Coronary artery (tissue), 2 donors: ENCODE measurements around the gene ZNF500.

Source experiments
- DNase-seq: peaks from one replicate; pipeline ENCODE4 v3.0.0-alpha.2; 2017; ENCODE audit warnings: low spot score
- H3K27ac ChIP-seq, 2 donors: fragments of 200-600 bp; sonication (generic); one replicate each; pipeline ENCODE4 v1.5.1; 2016 to 2019
- H3K4me3 ChIP-seq: fragments of 200-600 bp; sonication (generic); 2 replicates; pipeline ENCODE4 v1.5.1; 2016; ENCODE audit warnings: mild to moderate bottlenecking, moderate library complexity
- TF ChIP-seq, protein P1 (sequence below): fragments of 200-600 bp; sonication (generic); IDR thresholded peaks from one replicate; pipeline ENCODE4 v1.5.1; 2019; ENCODE audit warnings: antibody characterized with exemption

ZNF500 gene

GRCh38 chr16:4780235-4780634 is 13.3 kb upstream of the ZNF500 start:
- no peak overlapping the region for H3K27ac ChIP-seq
- DNase-seq: no peak
- no peak overlapping the region for H3K4me3 ChIP-seq
- TF ChIP-seq, protein P1, sequence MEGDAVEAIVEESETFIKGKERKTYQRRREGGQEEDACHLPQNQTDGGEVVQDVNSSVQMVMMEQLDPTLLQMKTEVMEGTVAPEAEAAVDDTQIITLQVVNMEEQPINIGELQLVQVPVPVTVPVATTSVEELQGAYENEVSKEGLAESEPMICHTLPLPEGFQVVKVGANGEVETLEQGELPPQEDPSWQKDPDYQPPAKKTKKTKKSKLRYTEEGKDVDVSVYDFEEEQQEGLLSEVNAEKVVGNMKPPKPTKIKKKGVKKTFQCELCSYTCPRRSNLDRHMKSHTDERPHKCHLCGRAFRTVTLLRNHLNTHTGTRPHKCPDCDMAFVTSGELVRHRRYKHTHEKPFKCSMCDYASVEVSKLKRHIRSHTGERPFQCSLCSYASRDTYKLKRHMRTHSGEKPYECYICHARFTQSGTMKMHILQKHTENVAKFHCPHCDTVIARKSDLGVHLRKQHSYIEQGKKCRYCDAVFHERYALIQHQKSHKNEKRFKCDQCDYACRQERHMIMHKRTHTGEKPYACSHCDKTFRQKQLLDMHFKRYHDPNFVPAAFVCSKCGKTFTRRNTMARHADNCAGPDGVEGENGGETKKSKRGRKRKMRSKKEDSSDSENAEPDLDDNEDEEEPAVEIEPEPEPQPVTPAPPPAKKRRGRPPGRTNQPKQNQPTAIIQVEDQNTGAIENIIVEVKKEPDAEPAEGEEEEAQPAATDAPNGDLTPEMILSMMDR: no peak

- Histone ChIP-seq H3K27ac (no peak overlapping the region), H3K4me3 (no peak overlapping the region)
- no peak for DNase-seq
- TF ChIP-seq, protein P1: no peak
Measured at GRCh38 chr16:4778050-4778392, 11.1 kb upstream of the ZNF500 start.

DNA sequence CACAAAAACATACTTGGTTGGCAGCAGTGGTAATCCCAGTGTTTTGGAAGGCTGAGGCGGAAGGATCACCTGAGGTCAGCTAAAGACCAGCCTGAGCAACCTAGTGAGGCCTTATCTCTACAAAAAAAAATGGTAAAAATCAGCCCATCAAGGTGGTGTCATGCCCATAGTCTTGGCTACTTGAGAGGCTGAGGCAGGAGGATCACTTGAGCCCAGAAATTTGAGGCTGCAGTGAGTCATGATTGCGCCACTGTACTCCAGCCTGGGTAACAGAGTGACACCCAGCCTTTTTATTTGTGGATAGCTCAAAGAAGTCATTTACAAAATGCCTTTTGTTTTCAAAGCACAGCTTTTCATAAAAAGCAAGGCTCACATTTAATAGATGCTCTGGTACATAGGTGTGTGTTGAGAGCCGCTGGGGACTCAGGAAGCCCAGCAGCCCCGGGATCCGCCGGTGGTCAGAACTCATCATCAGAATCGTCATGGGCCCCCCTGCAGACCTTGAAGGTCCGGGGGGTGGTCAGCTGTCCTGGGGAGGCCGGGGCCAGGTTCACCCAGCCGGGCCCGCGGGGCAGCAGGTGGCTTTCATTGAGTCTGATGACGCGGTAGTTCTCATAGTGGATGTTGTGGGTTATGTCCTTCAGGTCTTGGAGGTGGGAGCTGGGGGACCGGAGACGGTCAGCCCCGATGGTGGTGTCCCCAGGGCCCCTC is 10.5 kb upstream of the ZNF500 start:
- TF ChIP-seq, protein P1: no peak

GRCh38 chr16:4776141-4776705 is 9.3 kb upstream of the ZNF500 start:
- H3K27ac ChIP-seq: no peak overlapping the region
- TF ChIP-seq, protein P1: no peak
- DNase-seq: no peak
- no peak overlapping the region for H3K4me3 ChIP-seq

More for the DNA sequence above, 10.5 kb upstream of the ZNF500 start:
- DNase-seq: no peak
- no peak overlapping the region for H3K27ac ChIP-seq
- H3K4me3 ChIP-seq: no peak overlapping the region

DNA sequence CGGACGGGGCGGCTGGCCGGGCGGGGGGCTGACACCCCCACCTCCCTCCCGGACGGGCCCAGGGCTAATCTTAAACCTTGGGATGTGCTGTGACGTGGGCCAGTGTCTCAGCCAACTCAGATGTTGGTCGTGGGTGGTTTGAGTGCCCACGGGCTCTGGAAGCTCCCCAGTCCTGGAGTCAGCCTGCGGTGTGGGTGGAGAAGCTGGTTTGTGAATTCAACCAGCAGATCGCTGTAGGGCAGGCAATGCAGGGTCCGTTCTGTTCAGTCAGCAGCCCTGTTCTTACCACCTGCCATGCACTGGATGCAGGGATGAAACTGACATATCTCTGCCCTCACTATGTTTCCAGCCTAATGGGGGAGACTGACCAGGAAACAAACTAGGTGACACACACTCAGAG is 8.0 kb upstream of the ZNF500 start:
- DNase-seq: no peak
- Histone ChIP-seq H3K4me3 (no peak overlapping the region), H3K27ac (no peak overlapping the region)
- TF ChIP-seq, protein P1: no peak

DNA sequence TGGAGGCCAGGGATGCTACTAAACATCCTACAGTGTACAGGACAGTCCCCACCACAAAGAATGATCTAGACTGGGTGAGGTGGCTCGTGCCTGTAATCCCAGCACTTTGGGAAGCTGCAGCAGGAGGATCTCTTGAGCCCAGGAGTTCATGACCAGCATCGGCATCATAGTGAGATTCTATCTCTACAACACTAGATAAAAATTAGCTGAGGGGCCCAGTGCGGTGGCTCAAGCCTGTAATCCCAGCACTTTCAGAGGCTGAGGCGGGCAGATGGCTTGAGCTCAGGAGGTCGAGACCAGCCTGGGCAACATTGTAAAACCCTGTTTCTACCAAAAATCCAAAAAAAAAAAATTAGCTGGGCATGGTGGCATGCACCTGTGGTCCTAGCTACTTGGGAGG is 5.4 kb upstream of the ZNF500 start:
- TF ChIP-seq, protein P1: no peak
- no peak for DNase-seq
- H3K4me3 ChIP-seq: no peak overlapping the region
- no peak overlapping the region for H3K27ac ChIP-seq

GRCh38 chr16:4771646-4772045 is 4.7 kb upstream of the ZNF500 start:
- DNase-seq: no peak
- Histone ChIP-seq H3K4me3 (no peak overlapping the region), H3K27ac (no peak overlapping the region)
- TF ChIP-seq, protein P1: no peak
